K562 (cell line): ENCODE data around the gene NAPEPLD. TPM values are rescaled to one million over a fixed set of nuclear protein-coding genes. Genes with fewer than 3 reads are reported as not detected.

Experiments used
- ATF4 ChIP-seq: fragments of 450-650 bp; formaldehyde crosslinking; IDR thresholded peaks from 2 replicates; pipeline ENCODE4 v1.4.0; 2022; ENCODE audit warnings: mild to moderate bottlenecking, moderate library complexity
- BCOR ChIP-seq: fragments of 450-650 bp; IDR thresholded peaks from 2 replicates; pipeline ENCODE4 v1.6.1; 2016
- EZH2 ChIP-seq: IDR thresholded peaks from 2 replicates; pipeline ENCODE4 v1.6.1; 2012; ENCODE audit warnings: low read depth, mild to moderate bottlenecking, inconsistent platforms, low read length, borderline replicate concordance
- MAFK ChIP-seq: IDR thresholded peaks from 2 replicates; pipeline ENCODE4 v1.6.1; 2011; ENCODE audit warnings: low read length, improper control_type of control experiment
- MCM2 ChIP-seq: fragments of 450-650 bp; IDR thresholded peaks from 2 replicates; pipeline ENCODE4 v1.6.1; 2017; ENCODE audit warnings: low read depth, mild to moderate bottlenecking
- MNT ChIP-seq, 2 experiments: fragments of 450-650 bp; conservative IDR thresholded peaks; 2 replicates each; pipeline ENCODE4 v1.6.1; 2017; ENCODE audit warnings: mild to moderate bottlenecking in 2 of 2, moderate library complexity in 2 of 2
- NBN ChIP-seq: fragments of 450-650 bp; IDR thresholded peaks from 2 replicates; pipeline ENCODE4 v1.6.1; 2016; ENCODE audit warnings: low read depth, mild to moderate bottlenecking
- NELFE ChIP-seq: IDR thresholded peaks from 2 replicates; pipeline ENCODE4 v1.6.1; 2011; ENCODE audit warnings: mild to moderate bottlenecking; ENCODE audit not compliant: insufficient read depth, insufficient read length
- NFATC3 ChIP-seq: fragments of 450-650 bp; IDR thresholded peaks from 2 replicates; pipeline ENCODE4 v1.6.1; 2017; ENCODE audit warnings: mild to moderate bottlenecking
- PYGO2 ChIP-seq: fragments of 450-650 bp; IDR thresholded peaks from 2 replicates; pipeline ENCODE4 v1.6.1; 2016; ENCODE audit warnings: mild to moderate bottlenecking, missing genetic modification characterization, moderate library complexity, missing compliant biosample characterization
- RAD51 ChIP-seq: fragments of 450-650 bp; IDR thresholded peaks from 2 replicates; pipeline ENCODE4 v1.7.1; 2016; ENCODE audit warnings: low read depth, mild to moderate bottlenecking, borderline replicate concordance
- RBM15 ChIP-seq: fragments of 200-400 bp; formaldehyde crosslinking; IDR thresholded peaks from 2 replicates; pipeline ENCODE4 v1.6.1; 2018; ENCODE audit warnings: mild to moderate bottlenecking, low read length, moderate library complexity; ENCODE audit not compliant: insufficient read depth
- RBM17 ChIP-seq: fragments of 200-400 bp; formaldehyde crosslinking; IDR thresholded peaks from 2 replicates; pipeline ENCODE4 v1.6.1; 2017; ENCODE audit warnings: low read depth, mild to moderate bottlenecking, low read length, borderline replicate concordance
- SRSF1 ChIP-seq: fragments of 200-400 bp; formaldehyde crosslinking; IDR thresholded peaks from 2 replicates; pipeline ENCODE4 v1.6.1; 2017; ENCODE audit warnings: mild to moderate bottlenecking, low read depth, low read length, moderate library complexity
- XRCC4 ChIP-seq: IDR thresholded peaks from one replicate; pipeline ENCODE4 v1.6.1; 2011; ENCODE audit not compliant: insufficient read depth, insufficient read length; ENCODE audit errors: extremely low read depth
- ZBTB49 ChIP-seq: sonication (generic); formaldehyde crosslinking; IDR thresholded peaks from 2 replicates; pipeline ENCODE4 v1.8.0; 2022; ENCODE audit warnings: missing genetic modification reagents, mild to moderate bottlenecking, borderline replicate concordance
- ZNF133 ChIP-seq: fragments of 250-450 bp; sonication (Bioruptor Pico); IDR thresholded peaks from 2 replicates; pipeline ENCODE4 v1.4.0; 2020; ENCODE audit warnings: mild to moderate bottlenecking
- polyA plus RNA-seq, 8 experiments: library from polyadenylated mRNA; depleted of rRNA in 4 of 8; stranded (reverse) in 5 of 8; unstranded in 3 of 8; fragments of >200 nt; fragmentation: Nextera tagmentation in 2 of 8; fragmentation: Illumina TruSeq in 1 of 8; extraction: Ambion mirVana in 2 of 8; extraction: Trizol in 1 of 8; gene quantifications; 2 replicates each; pipeline versions ENCODE4 v1.2.1 to v1.2.3, GENCODE V29; 2011 to 2014; ENCODE audit warnings: inconsistent platforms in 1 of 8, missing spikeins in 1 of 8
- total RNA-seq, 7 experiments: library from RNA; depleted of rRNA in 6 of 7; stranded (reverse); fragments of >200 nt in 6 of 7; fragmentation: Illumina TruSeq in 2 of 7; extraction: Trizol in 2 of 7; gene quantifications; 2 replicates each; pipeline versions ENCODE4 v1.2.1 to v1.2.3, GENCODE V29; 2011 to 2021; ENCODE audit warnings: low replicate concordance in 1 of 7

NAPEPLD gene
- total and polyA plus RNA-seq, 9 of the 15 experiments (the other 6 are each of a cell fraction or from before 2014, with no cell fraction given): 3.2 to 11.0 (median 7.5) TPM

- TF ChIP-seq MNT (conservative IDR thresholded peaks at IDR 0.05) (peak; percentile 44 to 88), RBM15 (no peak), EZH2 (0 out of 2 replicates have a peak, but pooled peaks have one; percentile 79), MCM2 (no peak), RBM17 (no peak), XRCC4 (no peak), ZBTB49 (CRISPR knock-in tag) (peak; percentile 58; the same call in 1 of the 2 replicates), ATF4 (CRISPR knock-in tag) (no peak), NELFE (no peak), MAFK (no peak), NFATC3 (peak; percentile 55; the same call in 1 of the 2 replicates), BCOR (peak; percentile 94), ZNF133 (CRISPR knock-in tag) (no peak), NBN (peak; percentile 98), SRSF1 (no peak), RAD51 (peak; percentile 79), PYGO2 (tag) (no peak)
Measured at GRCh38 chr7:103119791-103120291, 29.1 kb downstream of the NAPEPLD start (continued).
